ENCODE measurements around the gene ZNRF2. TPM values are rescaled to one million over a fixed set of nuclear protein-coding genes. Genes with fewer than 3 reads are reported as not detected.
"Not testable (repeated sequence)": the region's sequence is repeated elsewhere in the genome, so short reads cannot be mapped to it uniquely, and the experiment has no call there.

ZNRF2 gene
- total RNA-seq, 2 experiments from 2014 or later = 8.5 to 9.4 TPM

GRCh38 chr7:30285067-30285535, 704 bp downstream of the ZNRF2 start:
- ChIA-PET CTCF (interaction anchor here (1.6 kb wide), 1 partner anchor 37 kb away, joined by 5 read pairs; no protein-coding TSS in a partner anchor), POLR2A (interaction anchor here (1.1 to 1.8 kb wide), 3 partner anchors 38 to 121 kb away, joined by 4 to 10 read pairs (median 8); no protein-coding TSS in a partner anchor)

GRCh38 chr7:30285536-30286284, 1.3 kb downstream of the ZNRF2 start:
- CTCF ChIA-PET = interaction anchor here (1.6 kb wide), 1 partner anchor 36 kb away, joined by 5 read pairs; no protein-coding TSS in a partner anchor
- POLR2A ChIA-PET = interaction anchor here (0.5 to 1.8 kb wide), 4 partner anchors 37 to 122 kb away, joined by 3 to 10 read pairs (median 6); no protein-coding TSS in a partner anchor

DNA sequence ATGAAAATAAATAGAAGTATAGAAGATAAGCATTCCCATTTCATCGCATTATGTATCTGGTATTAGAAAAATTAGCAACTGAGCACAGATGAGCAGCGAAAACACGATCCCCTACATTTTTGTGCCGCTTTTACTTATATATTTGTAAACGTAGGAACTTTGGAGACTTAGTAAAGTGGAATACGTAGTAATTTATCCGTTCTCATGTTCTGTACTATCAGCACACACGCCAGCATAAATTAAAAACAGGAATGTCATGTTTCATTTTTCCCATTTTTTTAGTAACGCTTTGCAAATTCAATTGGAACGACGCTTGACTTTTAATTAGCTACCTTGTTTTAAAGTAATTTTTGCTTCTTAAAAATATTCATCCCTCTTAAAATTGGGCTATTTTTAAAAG, 2.4 kb downstream of the ZNRF2 start:
- CTCF ChIA-PET = interaction anchor here (1.6 kb wide), 1 partner anchor 35 kb away, joined by 5 read pairs; no protein-coding TSS in a partner anchor

DNA sequence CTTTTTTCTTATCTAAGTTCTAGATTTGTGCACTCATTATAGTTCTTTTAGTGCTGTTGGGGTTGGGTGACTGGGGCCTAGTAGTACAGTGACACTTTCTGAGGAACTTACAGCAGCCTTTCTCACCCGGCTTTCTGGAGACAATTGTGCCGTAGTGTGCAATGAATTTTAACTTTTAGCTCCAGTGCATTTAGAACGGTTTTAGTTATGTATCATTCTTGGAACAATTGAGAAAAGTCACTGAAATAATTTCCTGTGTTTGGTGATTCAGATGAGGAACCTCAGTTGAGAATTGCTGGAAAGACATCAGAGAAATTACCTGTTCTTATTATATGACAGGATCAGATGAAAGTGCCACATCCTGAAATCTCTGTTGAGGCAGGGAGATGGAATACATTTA, 3.2 kb downstream of the ZNRF2 start:
- CTCF ChIA-PET, POLR2A ChIA-PET: not testable (repeated sequence)

More for the DNA sequence above, 2.4 kb downstream of the ZNRF2 start:
- POLR2A ChIA-PET = interaction anchor here (0.5 to 1.1 kb wide), 2 partner anchors 36 to 109 kb away, joined by 3 to 9 read pairs; no protein-coding TSS in a partner anchor

DNA sequence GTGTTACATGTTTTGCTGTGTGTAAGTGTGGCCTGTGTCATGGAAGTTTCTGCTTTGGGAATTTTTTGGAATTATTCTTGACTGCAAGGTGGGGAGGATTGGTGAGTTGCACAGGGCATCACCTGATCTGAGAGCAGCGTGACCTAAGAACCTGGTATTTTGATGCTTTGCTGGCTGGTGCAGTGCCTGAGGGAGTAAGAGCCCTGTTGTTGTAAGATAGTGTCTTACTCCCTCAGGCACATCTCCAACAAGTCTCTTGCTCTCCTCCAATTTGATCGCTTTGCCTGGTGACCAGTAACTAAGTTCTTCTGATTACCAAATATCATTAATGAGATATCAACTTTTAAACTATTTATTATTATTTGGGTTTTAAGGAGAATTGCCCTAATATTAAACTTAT, 5.2 kb downstream of the ZNRF2 start:
- POLR2A ChIA-PET = not testable (repeated sequence)

DNA sequence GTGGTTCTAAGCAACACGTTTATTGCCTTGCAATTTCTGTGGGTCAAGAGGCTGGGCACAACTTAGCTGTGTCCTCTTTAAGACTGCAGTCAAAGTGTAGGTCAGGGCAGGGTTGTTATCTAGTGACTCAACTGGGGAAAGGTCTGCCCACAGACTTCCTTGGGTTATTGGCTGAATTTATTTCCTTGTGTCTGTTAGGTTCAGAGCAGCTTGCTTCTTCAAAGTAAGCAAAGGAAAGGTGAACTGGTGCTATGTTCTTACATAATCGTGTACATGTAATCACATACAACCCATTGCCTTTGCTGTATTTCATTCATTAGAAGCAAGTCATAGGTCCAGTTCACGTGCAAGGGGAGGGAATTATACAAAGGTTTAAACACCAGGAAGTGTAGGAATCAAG, 5.9 kb downstream of the ZNRF2 start:
- CTCF ChIA-PET = interaction anchor here (0.6 kb wide), 1 partner anchor 187 kb away, joined by 3 read pairs; no protein-coding TSS in a partner anchor
- POLR2A ChIA-PET = not testable (repeated sequence)

More for the DNA sequence above, 5.2 kb downstream of the ZNRF2 start:
- CTCF ChIA-PET = not testable (repeated sequence)

DNA sequence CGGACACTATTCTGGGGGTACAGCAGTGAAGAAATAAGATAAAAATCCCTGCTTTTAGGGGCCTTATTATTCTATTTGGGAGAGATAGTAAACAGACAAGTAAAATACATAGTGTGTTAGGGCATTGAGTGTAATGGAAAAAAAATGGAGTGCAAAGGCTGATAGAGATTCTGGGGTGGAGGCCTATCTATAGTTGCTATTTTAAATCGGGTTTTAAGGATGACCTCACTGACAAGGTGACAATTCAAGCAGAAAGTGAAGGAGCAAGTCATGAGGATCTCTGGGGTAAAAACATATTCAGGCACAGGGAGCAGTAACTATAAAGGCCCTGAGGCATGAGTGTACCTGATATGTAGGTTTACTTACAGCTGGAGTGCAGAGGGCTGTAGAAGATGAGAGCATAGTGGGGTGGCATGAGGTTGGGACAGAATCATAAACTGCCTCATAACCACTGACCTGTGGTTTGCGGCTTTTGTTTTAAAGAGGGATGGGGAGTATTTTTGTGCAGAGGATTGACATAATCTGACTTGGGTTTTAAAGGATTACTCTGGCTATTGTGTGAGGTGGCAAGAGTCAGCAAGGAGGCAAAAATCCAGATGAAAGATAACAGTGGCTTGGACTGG, 8.1 kb downstream of the ZNRF2 start:
- CTCF ChIA-PET, POLR2A ChIA-PET: not testable (repeated sequence)

GRCh38 chr7:30296304-30296703, 11.9 kb downstream of the ZNRF2 start:
- CTCF ChIA-PET, POLR2A ChIA-PET: not testable (repeated sequence)

- CTCF ChIA-PET, POLR2A ChIA-PET: not testable (repeated sequence)
Observed at GRCh38 chr7:30297499-30297898, 13.1 kb downstream of the ZNRF2 start.

- POLR2A ChIA-PET = not testable (repeated sequence)
Observed at GRCh38 chr7:30298409-30298808, 14.0 kb downstream of the ZNRF2 start.

DNA sequence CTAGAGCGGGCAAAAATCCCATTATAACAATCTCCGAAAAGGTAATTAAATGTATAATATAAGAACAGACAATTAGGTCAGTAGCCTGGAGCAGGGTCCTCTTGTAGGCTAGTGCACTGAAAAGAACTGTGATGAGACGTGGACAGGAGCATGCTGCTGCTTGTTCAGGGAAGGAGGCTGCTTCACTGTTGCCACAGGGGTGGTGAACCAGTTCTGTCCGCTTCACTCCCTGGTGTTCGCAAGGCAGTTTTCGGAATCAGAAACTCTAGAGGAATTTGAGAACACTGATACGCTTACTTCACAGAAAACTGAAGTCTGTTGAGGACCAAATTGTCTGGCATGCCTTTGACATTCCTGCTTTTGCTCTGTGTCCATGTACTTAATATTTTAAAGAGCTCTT, 17.4 kb downstream of the ZNRF2 start:
- ChIA-PET CTCF (no interaction called here), POLR2A (no interaction called here)

More at GRCh38 chr7:30298409-30298808, 14.0 kb downstream of the ZNRF2 start:
- CTCF ChIA-PET = not testable (repeated sequence)

GRCh38 chr7:30302656-30303311, 18.4 kb downstream of the ZNRF2 start:
- ChIA-PET CTCF (no interaction called here), POLR2A (interaction anchor here (0.5 kb wide), 1 partner anchor 41 kb away, joined by 4 read pairs; no protein-coding TSS in a partner anchor)

DNA sequence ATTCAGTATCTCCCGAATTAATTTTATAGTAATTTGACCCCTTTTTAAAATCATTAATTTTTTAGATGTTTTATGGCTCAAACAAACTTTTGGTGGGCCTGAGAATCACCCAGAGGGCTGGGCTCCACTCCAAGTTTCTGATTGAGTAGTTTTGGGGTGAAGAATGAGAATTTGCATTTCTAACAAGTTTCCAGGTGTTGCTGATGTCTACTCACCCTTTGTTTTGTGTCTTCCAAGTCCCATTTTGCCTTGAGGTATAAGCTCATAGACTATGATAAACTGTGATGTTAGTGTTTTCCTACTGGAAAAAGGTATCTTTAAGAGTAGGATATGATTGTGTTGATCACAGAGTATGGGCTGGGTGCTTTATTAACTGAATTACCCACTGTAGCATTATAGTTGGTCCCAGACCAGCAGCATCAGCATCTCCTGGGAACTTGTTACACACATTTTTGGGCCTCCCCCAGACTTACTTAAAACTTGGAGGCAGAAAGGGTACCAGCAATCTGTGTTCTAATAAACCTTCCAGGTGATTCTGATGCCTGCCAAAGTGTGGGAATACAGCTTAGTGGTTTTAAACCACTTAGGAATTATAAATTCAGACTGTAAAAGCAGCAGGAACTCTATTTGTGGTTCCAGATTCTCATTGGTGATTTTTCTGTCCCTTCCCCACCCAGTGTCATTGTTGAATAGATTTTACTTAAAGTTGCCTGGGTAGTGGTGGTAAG, 19.1 kb downstream of the ZNRF2 start:
- ChIA-PET POLR2A (no interaction called here), CTCF (no interaction called here)

DNA sequence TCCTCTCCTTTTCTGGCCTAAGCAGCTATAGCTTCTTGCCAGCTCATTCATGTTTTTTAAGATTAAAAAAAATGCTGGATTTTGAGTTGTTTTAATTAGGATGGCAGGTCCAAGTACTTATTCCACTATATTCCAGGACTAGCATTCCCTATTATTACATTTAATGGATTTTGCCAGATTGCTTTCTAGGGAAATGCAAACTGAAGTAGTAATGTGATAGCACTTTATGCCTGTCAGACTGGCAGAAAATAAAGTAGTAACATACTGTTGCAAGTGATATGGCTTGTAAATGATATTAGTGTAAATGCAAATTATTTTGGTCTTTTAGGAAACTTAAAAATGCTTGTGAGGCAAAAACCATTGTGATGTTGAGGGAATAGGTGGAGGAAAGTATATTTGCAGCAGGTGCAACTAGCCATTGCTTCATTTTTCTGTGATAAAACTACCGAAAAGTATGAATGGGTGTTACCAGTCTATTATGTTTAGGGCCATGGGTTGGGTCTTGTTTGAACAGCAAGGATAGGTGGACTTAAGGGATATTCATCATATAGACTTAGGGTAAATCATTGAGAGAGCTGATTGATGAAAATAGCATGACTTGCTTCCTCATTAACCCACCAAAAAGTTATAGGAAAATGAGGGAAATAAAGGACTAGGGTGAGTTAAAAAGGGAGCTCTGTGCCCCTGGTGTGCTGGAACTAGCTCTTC, 19.9 kb downstream of the ZNRF2 start:
- POLR2A ChIA-PET = interaction anchor here (0.5 kb wide), 1 partner anchor 52 kb away, joined by 3 read pairs; no protein-coding TSS in a partner anchor
- CTCF ChIA-PET = no interaction called here

DNA sequence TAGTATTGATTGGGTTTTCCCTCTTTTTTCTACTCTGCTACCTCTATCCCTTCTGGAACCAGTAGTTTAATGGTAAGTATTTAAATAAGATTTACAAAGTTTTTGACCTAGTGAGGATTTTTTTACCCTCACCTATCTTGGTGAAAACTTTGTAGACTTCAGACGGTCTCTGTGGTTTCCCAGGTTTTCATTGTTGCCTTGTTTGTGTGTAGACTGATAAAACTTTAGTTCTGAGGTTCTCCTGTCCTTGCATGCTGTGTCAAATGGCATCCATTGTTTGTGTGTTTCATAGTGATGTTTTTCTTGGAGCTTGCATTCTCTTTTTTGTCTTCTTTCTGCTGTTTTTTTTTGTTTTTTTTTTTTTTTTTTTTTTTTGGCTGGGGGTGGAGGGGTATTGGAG, 22.6 kb downstream of the ZNRF2 start:
- ChIA-PET CTCF (interaction anchor here (0.6 kb wide), 1 partner anchor 854 kb away, joined by 4 read pairs; no protein-coding TSS in a partner anchor), POLR2A (interaction anchor here (0.6 kb wide), 1 partner anchor 14 kb away, joined by 3 read pairs; no protein-coding TSS in a partner anchor)

DNA sequence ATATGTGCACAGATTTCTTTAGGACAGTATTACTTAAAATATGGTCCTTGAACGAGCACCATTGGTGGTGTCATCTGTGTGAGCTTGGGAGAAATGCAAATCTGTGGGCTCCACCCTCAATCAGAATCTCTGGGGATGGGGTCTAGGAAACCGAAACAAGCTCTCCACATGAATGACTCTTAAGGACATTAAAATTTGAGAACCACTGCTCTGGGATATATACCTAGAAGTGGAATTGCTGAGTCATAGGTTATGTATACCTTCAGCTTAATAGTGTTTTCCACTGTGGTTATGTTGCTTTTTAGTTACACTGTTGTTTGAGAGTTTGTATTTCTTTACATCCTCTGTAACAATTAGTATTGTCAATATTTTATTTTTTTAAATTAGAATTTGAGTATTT, 24.0 kb downstream of the ZNRF2 start:
- ChIA-PET CTCF (no interaction called here), POLR2A (no interaction called here)

DNA sequence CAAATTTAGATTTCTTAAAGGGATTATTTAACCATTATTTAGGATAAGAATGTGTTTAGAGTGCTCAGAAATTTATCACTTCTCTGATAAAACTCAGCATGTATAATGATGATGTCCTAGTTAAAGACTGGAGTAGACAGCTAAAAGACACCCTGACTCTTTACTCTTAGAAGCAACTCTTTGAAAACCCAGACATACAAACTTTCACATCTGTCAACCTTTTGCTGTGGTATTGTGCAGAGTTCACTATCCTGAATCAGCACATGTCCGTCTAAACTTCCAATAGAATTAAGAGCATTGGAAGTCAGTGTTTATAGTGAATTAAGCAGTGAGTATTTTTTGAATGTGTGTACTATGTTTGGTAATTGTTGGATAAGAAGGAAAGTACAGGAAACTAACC, 24.9 kb downstream of the ZNRF2 start:
- CTCF ChIA-PET = no interaction called here
- POLR2A ChIA-PET = no interaction called here

GRCh38 chr7:30309842-30310435, 25.5 kb downstream of the ZNRF2 start:
- CTCF ChIA-PET = interaction anchor here (0.5 kb wide), 1 partner anchor 9 kb away, joined by 3 read pairs; no protein-coding TSS in a partner anchor
- POLR2A ChIA-PET = no interaction called here

All from activated CD8-positive, alpha-beta memory T cell treated with anti-CD3 and anti-CD28 coated beads for 36 hours (primary cell).